Measurements from ENCODE around the gene KRT10. TPM values are rescaled to one million over a fixed set of nuclear protein-coding genes. Genes with fewer than 3 reads are reported as not detected.

Gene KRT10
- total RNA-seq: 0.85 TPM

- no peaks in the 10 kb centered on the region for H3K27me3 ChIP-seq
- TF ChIP-seq, protein P1, sequence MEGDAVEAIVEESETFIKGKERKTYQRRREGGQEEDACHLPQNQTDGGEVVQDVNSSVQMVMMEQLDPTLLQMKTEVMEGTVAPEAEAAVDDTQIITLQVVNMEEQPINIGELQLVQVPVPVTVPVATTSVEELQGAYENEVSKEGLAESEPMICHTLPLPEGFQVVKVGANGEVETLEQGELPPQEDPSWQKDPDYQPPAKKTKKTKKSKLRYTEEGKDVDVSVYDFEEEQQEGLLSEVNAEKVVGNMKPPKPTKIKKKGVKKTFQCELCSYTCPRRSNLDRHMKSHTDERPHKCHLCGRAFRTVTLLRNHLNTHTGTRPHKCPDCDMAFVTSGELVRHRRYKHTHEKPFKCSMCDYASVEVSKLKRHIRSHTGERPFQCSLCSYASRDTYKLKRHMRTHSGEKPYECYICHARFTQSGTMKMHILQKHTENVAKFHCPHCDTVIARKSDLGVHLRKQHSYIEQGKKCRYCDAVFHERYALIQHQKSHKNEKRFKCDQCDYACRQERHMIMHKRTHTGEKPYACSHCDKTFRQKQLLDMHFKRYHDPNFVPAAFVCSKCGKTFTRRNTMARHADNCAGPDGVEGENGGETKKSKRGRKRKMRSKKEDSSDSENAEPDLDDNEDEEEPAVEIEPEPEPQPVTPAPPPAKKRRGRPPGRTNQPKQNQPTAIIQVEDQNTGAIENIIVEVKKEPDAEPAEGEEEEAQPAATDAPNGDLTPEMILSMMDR (IDR thresholded peaks at IDR 0.05): no peak
- no peak for DNase-seq (ENCODE audit: low spot score in 2 of 2)
- H3K4me3 ChIP-seq: no peak within 1 kb of the TSS
- H3K4me1 ChIP-seq: peaks cover 0 to 8% of the 10 kb centered on the region in 2 donors
- no peaks in the 10 kb centered on the region for H3K9me3 ChIP-seq
- intact Hi-C loops (cut with DNase I): loop anchor here (10.0 kb wide), 1 partner anchor 177 kb away; the partner anchor contains the start of gene SMARCE1
- H3K36me3 ChIP-seq: peaks cover 0 to 4% of the 10 kb centered on the region in 2 donors
- H3K27ac ChIP-seq: no peak within 1 kb of the TSS
Observed at GRCh38 chr17:40822132-40822812, at the start of gene KRT10. TSS of gene KRT10 (minus strand) at chr17:40822614. CDS start at chr17:40822585, 29 bp downstream.

- TF ChIP-seq, protein P1 (IDR thresholded peaks at IDR 0.05): no peak
- no peaks in the 10 kb centered on the region for H3K27me3 ChIP-seq
Observed at GRCh38 chr17:40871316-40871715, 48.9 kb upstream of the KRT10 start.

GRCh38 chr17:40870136-40870535 lies 47.7 kb upstream of the KRT10 start:
- TF ChIP-seq, protein P1 (IDR thresholded peaks at IDR 0.05): no peak
- no peaks in the 10 kb centered on the region for H3K9me3 ChIP-seq
- intact Hi-C loops (cut with DNase I): no loop called here
- H3K27ac ChIP-seq: no peak overlapping the region
- H3K27me3 ChIP-seq: no peaks in the 10 kb centered on the region
- DNase-seq (ENCODE audit: low spot score in 2 of 2): no peak
- no peaks in the 10 kb centered on the region for H3K36me3 ChIP-seq
- H3K4me3 ChIP-seq: no peak overlapping the region
- no peaks in the 10 kb centered on the region for H3K4me1 ChIP-seq

More at GRCh38 chr17:40871316-40871715, 48.9 kb upstream of the KRT10 start:
- H3K36me3 ChIP-seq: no peaks in the 10 kb centered on the region
- intact Hi-C loops (cut with DNase I): no loop called here
- H3K27ac ChIP-seq: no peak overlapping the region
- H3K4me3 ChIP-seq: no peak overlapping the region
- no peaks in the 10 kb centered on the region for H3K9me3 ChIP-seq
- no peak for DNase-seq (ENCODE audit: low spot score in 2 of 2)
- H3K4me1 ChIP-seq: no peaks in the 10 kb centered on the region

- no peak within 1 kb of the TSS for H3K27ac ChIP-seq
- H3K36me3 ChIP-seq: no peaks in the 10 kb centered on the region
- DNase-seq (ENCODE audit: low spot score in 2 of 2): no peak
- H3K4me3 ChIP-seq: no peak within 1 kb of the TSS
- intact Hi-C loops (cut with DNase I): no loop called here
- no peaks in the 10 kb centered on the region for H3K27me3 ChIP-seq
- H3K9me3 ChIP-seq: no peaks in the 10 kb centered on the region
- no peaks in the 10 kb centered on the region for H3K4me1 ChIP-seq
- TF ChIP-seq, protein P1 (IDR thresholded peaks at IDR 0.05): no peak
Observed at GRCh38 chr17:40866838-40867237, 44.4 kb upstream of the KRT10 start, which contains the start of gene KRT12. TSS of gene KRT12 (minus strand) at chr17:40867223. CDS start at chr17:40867186, 37 bp downstream.

- intact Hi-C loops (cut with DNase I): no loop called here
- H3K9me3 ChIP-seq: no peaks in the 10 kb centered on the region
- H3K36me3 ChIP-seq: no peaks in the 10 kb centered on the region
- TF ChIP-seq, protein P1 (IDR thresholded peaks at IDR 0.05): no peak
- no peak for DNase-seq (ENCODE audit: low spot score in 2 of 2)
- H3K4me1 ChIP-seq: no peaks in the 10 kb centered on the region
- H3K27ac ChIP-seq: no peak overlapping the region
- no peaks in the 10 kb centered on the region for H3K27me3 ChIP-seq
- no peak overlapping the region for H3K4me3 ChIP-seq
Observed at GRCh38 chr17:40864661-40865390, 42.4 kb upstream of the KRT10 start.

All from ascending aorta (tissue), 2 donors.